ENCODE data around the gene DUSP28.

The DUSP28 gene

DNA sequence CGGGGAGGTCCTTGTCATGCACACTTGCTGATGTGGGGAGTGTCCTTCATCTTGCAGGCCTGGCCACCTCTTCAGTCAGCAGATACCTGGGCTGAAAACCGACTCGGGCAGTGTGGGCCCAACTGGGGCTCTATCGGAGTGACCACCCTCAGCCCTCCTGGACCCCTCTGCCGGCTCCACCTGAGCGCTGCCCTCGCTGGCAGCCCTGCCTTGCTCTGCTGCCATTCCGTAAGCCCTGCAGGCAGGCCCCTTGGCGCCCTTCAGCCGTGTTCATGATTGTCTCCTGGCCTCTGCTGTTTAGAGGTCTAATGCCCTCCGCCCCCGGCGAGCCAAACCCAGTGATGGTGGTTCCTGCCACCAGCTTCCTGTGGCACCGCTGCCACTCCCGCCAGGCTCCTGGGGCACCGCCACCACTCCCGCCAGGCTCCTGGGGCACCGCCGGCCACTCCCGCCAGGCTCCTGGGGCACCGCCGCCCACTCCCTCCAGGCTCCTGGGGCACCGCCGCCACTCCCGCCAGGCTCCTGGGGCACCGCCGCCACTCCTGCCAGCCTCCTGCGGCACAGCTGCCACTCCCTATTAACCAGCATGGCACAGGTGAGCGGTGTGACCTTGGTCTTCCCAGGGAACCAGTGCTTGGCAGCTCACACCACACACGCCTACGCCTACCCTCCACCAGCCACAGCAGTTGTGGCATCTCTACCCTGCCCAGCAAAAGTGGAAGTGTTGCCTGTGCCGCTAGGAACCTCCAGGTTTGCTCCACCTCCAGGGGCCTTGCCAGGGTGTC lies 42.3 kb downstream of the DUSP28 start:
- no peak for DNase-seq

DNA sequence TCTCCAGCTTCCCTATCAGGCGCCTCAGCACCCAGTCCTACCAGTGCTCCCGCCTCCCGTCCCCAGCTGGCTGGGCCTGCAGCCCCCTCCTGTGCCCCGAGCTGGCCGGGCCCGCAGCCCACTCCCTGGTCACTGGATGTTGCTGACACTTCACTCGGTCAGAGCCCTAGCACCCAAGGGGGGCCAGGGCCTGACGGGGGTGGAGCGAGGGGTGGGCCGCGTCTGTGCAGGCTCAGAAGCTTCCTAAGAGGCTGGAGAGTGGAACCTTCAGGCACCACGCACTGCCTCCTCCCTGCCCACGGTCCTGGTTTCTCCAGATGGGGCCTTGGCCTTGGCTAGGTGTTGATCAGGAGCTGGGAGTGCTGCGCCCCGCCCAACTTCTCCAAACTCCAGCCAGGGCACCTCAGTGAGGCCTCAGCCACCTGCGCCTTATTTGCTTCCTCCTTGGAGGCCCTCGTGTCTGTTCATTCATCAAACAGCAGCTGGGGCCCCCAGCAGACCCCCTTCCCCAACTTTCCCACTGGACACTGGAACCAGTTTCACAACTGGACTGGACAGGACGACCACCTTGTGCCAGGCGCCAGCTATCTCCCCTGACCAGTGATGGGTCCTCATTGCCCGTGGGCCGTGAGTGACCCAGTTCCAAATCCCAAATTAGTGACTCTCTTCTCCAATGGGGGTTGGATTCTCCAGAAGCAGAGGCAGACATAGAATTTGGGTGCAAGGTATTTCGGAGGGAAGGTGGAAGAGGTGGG lies 43.1 kb downstream of the DUSP28 start:
- no peak for DNase-seq

DNA sequence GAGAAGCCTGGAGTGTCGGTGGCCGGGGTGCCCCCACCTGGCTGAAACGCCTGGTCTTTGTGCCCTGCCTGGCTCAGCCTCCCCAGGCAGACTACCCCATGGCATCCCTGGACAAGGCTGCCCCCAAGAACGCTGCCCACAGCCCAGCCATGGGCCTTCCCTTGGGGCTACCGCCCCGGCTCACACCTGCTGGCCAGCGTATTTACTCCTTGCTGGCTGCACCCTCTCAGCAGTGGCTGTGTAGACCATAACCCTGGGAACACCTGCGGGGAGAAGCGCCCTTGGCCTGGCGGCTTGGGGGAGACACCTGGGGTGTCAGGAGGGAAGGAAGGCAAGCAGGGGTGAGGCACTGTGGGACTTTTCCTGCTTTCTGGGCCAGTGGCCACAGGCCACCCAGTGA lies 43.7 kb downstream of the DUSP28 start:
- DNase-seq = no peak

DNA sequence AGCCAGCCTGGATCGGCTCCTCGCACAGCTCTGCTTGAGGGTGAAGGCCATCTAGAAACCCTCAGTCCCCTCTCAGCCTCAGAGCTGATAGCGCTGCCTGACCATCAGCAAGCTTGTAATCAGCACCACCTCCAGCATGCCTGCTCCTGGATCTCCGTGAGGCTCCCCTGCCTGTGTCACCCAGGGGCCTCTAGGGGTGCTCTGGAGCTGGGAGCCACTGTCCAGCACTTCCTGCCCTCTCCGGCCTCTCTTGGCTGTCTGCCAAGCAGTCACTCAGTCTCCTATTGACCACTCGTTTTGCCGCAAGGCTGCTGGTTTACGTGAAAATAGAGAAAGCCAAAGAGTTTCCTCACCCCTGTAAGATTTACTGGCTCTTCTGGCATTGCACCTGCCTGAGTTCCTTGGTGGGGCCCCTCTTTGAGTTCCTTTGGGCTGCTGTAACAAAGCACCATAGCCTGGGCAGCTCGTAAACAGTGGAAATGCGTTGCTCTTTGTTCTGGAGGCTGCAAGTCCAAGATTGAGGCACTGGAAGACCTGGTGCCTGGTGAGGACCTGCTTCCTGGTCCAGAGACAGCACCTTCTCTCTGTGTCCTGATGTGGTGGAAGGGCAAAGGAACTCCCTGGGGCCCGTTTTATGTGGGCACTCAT lies 44.3 kb downstream of the DUSP28 start:
- DNase-seq = no peak

DNA sequence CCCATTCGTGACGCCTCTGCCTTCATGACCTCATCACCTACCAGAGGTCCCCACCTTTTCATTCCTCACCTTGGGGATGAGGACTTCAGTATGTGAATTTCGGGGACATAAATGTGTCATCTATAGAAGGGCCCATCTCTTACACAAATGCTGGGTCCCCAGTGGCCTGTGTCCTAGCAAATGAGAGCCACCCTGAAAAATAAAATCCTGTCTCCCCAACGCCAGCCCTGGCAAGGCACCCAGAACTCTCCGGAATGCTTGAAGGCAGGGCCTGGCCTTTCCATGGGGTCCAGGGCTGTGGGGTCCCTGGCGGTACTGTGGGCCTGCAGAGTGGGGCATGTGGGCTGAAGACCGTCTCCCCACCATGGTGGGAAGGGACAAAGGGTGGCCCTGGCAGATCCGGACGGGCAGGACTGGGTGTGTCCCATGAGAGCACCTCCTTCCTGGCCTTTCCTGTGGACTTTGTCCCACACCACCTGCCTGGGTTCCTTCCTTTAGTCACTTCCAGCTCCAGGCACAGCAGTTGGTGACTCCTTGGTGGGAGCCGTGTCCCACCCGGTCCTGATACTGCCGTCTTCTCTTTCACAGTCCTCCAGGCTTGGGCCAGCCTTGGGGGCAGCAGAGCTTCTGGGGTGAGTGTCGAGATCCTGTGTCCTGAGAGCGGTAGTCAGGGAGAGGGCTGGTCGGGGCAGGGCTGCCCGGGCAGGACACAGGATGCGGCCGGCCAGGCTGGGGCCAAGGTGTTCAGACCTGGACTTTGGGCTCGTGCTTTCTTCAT lies 45.0 kb downstream of the DUSP28 start:
- no peak for DNase-seq

DNA sequence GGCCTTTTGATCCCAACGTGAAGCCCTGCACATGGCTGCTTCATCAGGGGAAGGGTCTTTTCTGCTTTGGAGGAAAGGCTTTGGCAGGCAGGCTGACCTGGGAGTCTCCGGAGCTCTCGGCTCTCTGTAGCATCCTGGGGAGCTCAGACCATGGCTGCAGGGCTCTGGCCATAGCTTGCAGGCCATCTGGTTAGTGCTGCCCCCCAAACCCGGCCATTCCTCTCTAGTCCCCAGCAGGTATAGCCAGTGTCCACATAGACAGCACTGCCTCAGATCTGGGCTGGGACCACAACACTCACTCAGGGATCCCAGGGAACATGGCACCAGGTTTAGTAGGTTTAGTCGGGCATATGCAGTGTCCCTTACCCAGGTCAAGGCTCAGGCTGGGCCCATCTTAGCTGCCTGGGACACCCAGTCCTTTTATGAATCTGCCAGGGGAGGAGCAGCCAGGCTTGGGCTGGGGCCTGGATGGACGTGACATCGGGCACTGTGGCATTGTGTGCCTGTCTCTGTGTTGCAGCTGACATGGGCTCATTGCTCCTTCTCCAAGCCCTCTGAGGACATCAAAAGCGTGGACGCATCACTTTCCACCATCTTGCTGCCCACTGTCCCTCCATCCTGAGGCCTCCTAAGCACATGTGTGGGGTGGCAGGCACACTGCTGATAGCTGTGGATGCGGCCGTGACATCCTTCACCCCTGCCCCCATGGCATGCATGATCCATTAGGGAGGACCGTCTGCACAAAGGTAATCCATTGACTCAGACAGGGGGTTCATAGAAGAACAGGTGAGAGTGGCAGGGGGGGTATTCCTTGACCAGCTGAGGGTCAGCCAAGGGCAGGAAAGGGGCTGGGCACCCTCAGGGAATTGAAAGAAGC lies 45.9 kb downstream of the DUSP28 start:
- no peak for DNase-seq

DNA sequence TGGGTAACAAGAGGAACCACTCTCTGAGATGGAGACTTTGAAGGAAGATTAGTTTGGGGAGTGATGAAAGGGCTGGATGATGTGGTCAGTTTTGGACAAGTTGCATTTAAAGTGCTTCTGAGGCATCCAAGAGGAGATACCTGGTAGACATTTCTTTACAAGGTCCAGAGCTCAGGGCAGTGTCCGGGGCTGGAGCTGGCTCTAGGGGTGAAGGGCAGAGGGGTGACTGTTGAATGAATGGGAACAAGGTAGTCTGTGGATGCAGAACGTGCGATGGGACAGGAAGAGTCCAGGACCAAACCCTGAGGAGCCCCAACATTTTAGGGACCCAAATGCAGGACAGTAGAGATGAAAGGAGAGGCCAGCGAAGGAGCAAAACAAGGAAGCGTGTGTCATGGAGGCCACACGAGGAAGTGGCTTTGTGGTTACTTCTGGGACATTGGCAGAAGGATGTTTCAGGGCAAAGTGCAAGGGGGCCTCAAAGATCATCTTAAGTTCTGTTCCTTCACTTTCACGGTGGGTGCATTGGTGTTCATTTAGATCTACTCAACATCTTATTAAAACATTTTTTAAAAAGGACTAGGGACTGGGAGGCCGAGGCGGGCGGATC lies 51.5 kb downstream of the DUSP28 start:
- DNase-seq = no peak

All from DMS79 (cell line).